Measurements from ENCODE around the gene TCP11L2. TPM values are rescaled to one million over a fixed set of nuclear protein-coding genes. Genes with fewer than 3 reads are reported as not detected.

TCP11L2 gene
- total RNA-seq, 1 experiment from 2014 or later: 12.1 TPM

DNA sequence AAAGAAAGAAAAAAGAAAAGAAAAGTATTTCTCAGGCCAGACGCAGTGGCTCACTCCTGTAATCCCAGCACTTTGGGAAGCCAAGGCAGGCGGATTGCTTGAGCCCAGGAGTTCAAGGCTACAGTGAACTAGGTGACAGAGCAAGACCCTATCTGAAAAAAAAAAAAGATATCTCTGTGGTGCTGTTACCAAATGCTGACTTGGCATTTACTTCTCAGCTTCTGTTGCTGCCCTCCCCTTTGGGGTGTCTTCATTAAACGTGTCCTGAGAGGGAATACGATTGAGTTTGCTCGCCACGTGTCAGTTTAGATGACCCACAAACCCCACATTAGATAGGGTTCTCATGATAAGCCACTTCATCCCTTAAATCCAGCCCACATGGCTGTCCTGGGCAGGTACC lies 50.6 kb downstream of the TCP11L2 start:
- TF ChIP-seq CTCF (conservative IDR thresholded peaks at IDR 0.05; ENCODE audit: low read depth, low read length): no peak
- TF ChIP-seq EZH2 (IDR thresholded peaks at IDR 0.05; ENCODE audit: low read length, unreplicated experiment): no peak
- TF ChIP-seq EZH2phosphoT487 (IDR thresholded peaks at IDR 0.05; ENCODE audit: borderline replicate concordance, low read length): no peak
- ChIA-PET CTCF (no interaction called here), POLR2A (ENCODE audit: unreplicated experiment) (no interaction called here)
- H3K9me3 ChIP-seq (ENCODE audit: low read length): no peaks in the 10 kb centered on the region
- BruUV-seq (replicated peaks): no TSS peak
- H3K9ac ChIP-seq (ENCODE audit: low read length): no peak overlapping the region
- no peaks in the 10 kb centered on the region for H3K36me3 ChIP-seq (ENCODE audit: low read depth, low read length)
- peaks cover 3% of the 10 kb centered on the region for H3K79me2 ChIP-seq (ENCODE audit: low read length)
- H3K4me2 ChIP-seq (ENCODE audit: low read length): no peak overlapping the region
- no peaks in the 10 kb centered on the region for H4K20me1 ChIP-seq (ENCODE audit: low read length)
- intact Hi-C loops (cut with micrococcal nuclease): no loop called here
- H3K4me1 ChIP-seq (ENCODE audit: insufficient read depth, low read length): peaks cover 8% of the 10 kb centered on the region
- H2AFZ ChIP-seq (ENCODE audit: low read length): no peak overlapping the region
- no peaks in the 10 kb centered on the region for H3K27me3 ChIP-seq (ENCODE audit: low read length)
- DNase-seq (no peak), ATAC-seq (no peak)
- no peak overlapping the region for H3K4me3 ChIP-seq (ENCODE audit: low read length)
- H3F3A ChIP-seq (ENCODE audit: low read length, unreplicated experiment): no peaks in the 10 kb centered on the region
- no peak overlapping the region for H3K27ac ChIP-seq (ENCODE audit: low read length)
- H3K9me2 ChIP-seq (replicated peaks; ENCODE audit: low read length): no peaks in the 10 kb centered on the region

DNA sequence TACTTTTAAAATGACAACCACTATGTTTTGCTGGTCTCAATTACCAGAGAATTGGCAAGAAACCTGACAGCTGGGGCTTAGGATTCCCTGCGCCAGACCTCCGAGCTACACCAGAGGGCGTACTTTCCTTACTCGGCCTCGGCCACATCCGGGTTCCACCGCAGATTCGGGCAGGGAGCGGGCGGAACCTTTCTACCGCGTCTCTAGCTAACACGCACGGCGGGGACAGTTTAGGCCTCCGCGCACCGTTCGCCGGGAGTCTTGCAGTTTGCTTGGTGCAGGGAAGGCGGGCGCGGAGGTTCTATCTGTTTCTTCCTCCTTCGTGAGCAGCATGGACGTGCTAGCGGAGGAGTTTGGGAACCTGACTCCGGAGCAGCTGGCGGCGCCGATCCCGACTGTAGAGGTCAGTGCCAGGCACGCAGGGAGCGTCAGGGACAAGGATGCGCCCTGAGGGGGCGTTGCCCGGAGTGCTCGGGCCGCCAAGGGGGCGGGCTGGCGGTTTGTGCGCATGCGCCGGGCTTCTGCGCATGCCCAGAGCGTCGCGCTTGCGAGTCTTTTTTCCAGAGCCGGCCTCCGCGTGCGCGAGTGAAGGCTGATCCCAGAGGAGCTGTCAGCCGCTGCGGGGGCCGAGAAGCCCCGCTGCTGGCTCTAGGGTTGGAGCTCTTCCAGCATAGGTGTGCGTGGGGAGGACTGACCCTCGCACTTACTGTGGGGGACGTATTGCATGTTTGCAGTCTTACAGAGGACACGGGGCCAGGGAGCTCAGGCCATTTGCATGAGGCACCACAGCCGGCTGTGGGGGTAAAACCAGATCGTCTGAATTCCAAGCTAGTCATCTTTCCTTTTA lies 55.2 kb downstream of the TCP11L2 start, which contains the start of gene POLR3B:
TSS of gene POLR3B (plus strand) at position 200 of the 847 bp plus-strand sequence. CDS start at position 332, 132 bp downstream.
- H3K9me3 ChIP-seq (ENCODE audit: low read length): no peaks in the 10 kb centered on the region
- H3K4me1 ChIP-seq (ENCODE audit: insufficient read depth, low read length): peaks cover 18% of the 10 kb centered on the region
- H3K9ac ChIP-seq (ENCODE audit: low read length): peak within 1 kb of the TSS; percentile 89
- DNase-seq (peak; percentile 97), ATAC-seq (peak; percentile 85)
- intact Hi-C loops (cut with micrococcal nuclease): loop anchor here (1.0 to 5.0 kb wide), 3 partner anchors 110 to 563 kb away; partner anchors contain the start of genes CKAP4 and RIC8B
- POLR2A ChIA-PET (ENCODE audit: unreplicated experiment): interaction anchor here (0.5 to 1.1 kb wide), 6 partner anchors 11 to 912 kb away, joined by 3 to 10 read pairs (median 4); partner anchors contain the start of gene CKAP4
- H3K4me3 ChIP-seq (ENCODE audit: low read length): peak within 1 kb of the TSS; percentile 82
- CTCF ChIA-PET: interaction anchor here (0.6 to 2.2 kb wide), 11 partner anchors 16 to 561 kb away, joined by 3 to 12 read pairs (median 3); no protein-coding TSS in a partner anchor
- peak within 1 kb of the TSS; percentile 70 for H3K27ac ChIP-seq (ENCODE audit: low read length)
- peak within 1 kb of the TSS; percentile 92 for H3K4me2 ChIP-seq (ENCODE audit: low read length)
- peak within 1 kb of the TSS; percentile 82 for H2AFZ ChIP-seq (ENCODE audit: low read length)
- H4K20me1 ChIP-seq (ENCODE audit: low read length): 0 out of 2 replicates have a peak, but pooled peaks cover 6% of the 10 kb centered on the region
- peaks cover 49% of the 10 kb centered on the region for H3K79me2 ChIP-seq (ENCODE audit: low read length)
- no peaks in the 10 kb centered on the region for H3K27me3 ChIP-seq (ENCODE audit: low read length)
- peak; percentile 93 for TF ChIP-seq CTCF (conservative IDR thresholded peaks at IDR 0.05; ENCODE audit: low read depth, low read length)
- no peak for TF ChIP-seq EZH2 (IDR thresholded peaks at IDR 0.05; ENCODE audit: low read length, unreplicated experiment)
- no peaks in the 10 kb centered on the region for H3K36me3 ChIP-seq (ENCODE audit: low read depth, low read length)
- TSS peak; percentile 89 for BruUV-seq (replicated peaks)
- H3F3A ChIP-seq (ENCODE audit: low read length, unreplicated experiment): no peaks in the 10 kb centered on the region
- no peaks in the 10 kb centered on the region for H3K9me2 ChIP-seq (replicated peaks; ENCODE audit: low read length)

All from PC-3 (cell line).